GM12874 (cell line): ENCODE results near the gene CLEC7A.

Source experiments
- CTCF ChIP-seq: IDR thresholded peaks from 2 replicates; pipeline ENCODE4 v1.5.1; 2011; ENCODE audit warnings: low read depth, mild to moderate bottlenecking, control low read depth, low read length, moderate library complexity; ENCODE audit not compliant: insufficient read depth

Gene CLEC7A

GRCh38 chr12:10102322-10102721, 27.7 kb downstream of the CLEC7A start:
- no peak for TF ChIP-seq CTCF

- TF ChIP-seq CTCF, result no peak
Observed at GRCh38 chr12:10101648-10102220, 28.3 kb downstream of the CLEC7A start.

GRCh38 chr12:10101042-10101579, 28.9 kb downstream of the CLEC7A start:
- no peak for TF ChIP-seq CTCF

GRCh38 chr12:10098791-10099190, 31.2 kb downstream of the CLEC7A start, which contains the start of gene CLEC1A:
Gene CLEC1A, minus strand, starts transcription at chr12:10098985. Its CDS starts 63 bp downstream, at chr12:10098922.
- no peak for TF ChIP-seq CTCF

GRCh38 chr12:10097521-10097920, 32.5 kb downstream of the CLEC7A start:
- TF ChIP-seq CTCF, result no peak

GRCh38 chr12:10095971-10096370, 34.0 kb downstream of the CLEC7A start:
- TF ChIP-seq CTCF, result no peak

GRCh38 chr12:10094646-10095395, 35.2 kb downstream of the CLEC7A start:
- TF ChIP-seq CTCF, result no peak
